HUES64 (cell line): ENCODE measurements around the gene ZSCAN5A.
"Not testable (repeated sequence)": the region's sequence is repeated elsewhere in the genome, so short reads cannot be mapped to it uniquely, and the experiment has no call there.

ENCODE experiments used
- H3K27ac ChIP-seq: 2 replicates; pipeline ENCODE4 v1.7.0; 2013; ENCODE audit warnings: low read depth, low read length, inconsistent platforms
- H3K27me3 ChIP-seq: 2 replicates; pipeline ENCODE4 v1.6.1; 2013; ENCODE audit warnings: mild to moderate bottlenecking, low read length; ENCODE audit not compliant: insufficient read depth
- H3K36me3 ChIP-seq: 2 replicates; pipeline ENCODE4 v1.6.1; 2013; ENCODE audit warnings: mild to moderate bottlenecking, low read length; ENCODE audit not compliant: insufficient read depth
- H3K4me1 ChIP-seq: 2 replicates; pipeline ENCODE4 v1.6.1; 2013; ENCODE audit warnings: mild to moderate bottlenecking, low read length, moderate library complexity; ENCODE audit not compliant: insufficient read depth
- H3K4me3 ChIP-seq: 2 replicates; pipeline ENCODE4 v1.5.1; 2013; ENCODE audit warnings: mild to moderate bottlenecking, low read length, moderate library complexity
- H3K9ac ChIP-seq: 2 replicates; pipeline ENCODE4 v1.6.1; 2013; ENCODE audit warnings: mild to moderate bottlenecking, low read depth, low read length
- H3K9me3 ChIP-seq: 2 replicates; pipeline ENCODE4 v1.6.1; 2013; ENCODE audit warnings: low read depth, low read length; ENCODE audit not compliant: insufficient read depth
- WGBS: fragments of 150-250, 120-280 bp; methylation state at CpG from one replicate; pipeline ENCODE4 v1.1.7; 2013; ENCODE audit warnings: missing lambda C conversion rate; 5-methylcytosine and 5-hydroxymethylcytosine counted together

ZSCAN5A gene

GRCh38 chr19:56271151-56271550, 43.5 kb downstream of the ZSCAN5A start:
- Histone ChIP-seq H3K27ac (no peak overlapping the region), H3K9me3 (no peaks in the 10 kb centered on the region), H3K9ac (no peak overlapping the region), H3K4me3 (no peak overlapping the region), H3K4me1 (no peaks in the 10 kb centered on the region), H3K27me3 (no peaks in the 10 kb centered on the region), H3K36me3 (no peaks in the 10 kb centered on the region)
- 94% methylated on average over 6 of the region's 6 CpGs for WGBS

- no peak overlapping the region for H3K4me3 ChIP-seq
- H3K36me3 ChIP-seq = no peaks in the 10 kb centered on the region
- H3K4me1 ChIP-seq = no peaks in the 10 kb centered on the region
- no peak overlapping the region for H3K9ac ChIP-seq
- WGBS = 90% methylated on average over 2 of the region's 3 CpGs
- no peaks in the 10 kb centered on the region for H3K27me3 ChIP-seq
- H3K9me3 ChIP-seq = no peaks in the 10 kb centered on the region
- no peak overlapping the region for H3K27ac ChIP-seq
These were observed 44.0 kb downstream of the ZSCAN5A start for GRCh38 chr19:56270676-56271075.

- WGBS = 94% methylated on average over 6 of the region's 6 CpGs
- Histone ChIP-seq H3K27me3 (no peaks in the 10 kb centered on the region), H3K36me3 (no peaks in the 10 kb centered on the region), H3K9ac (no peak overlapping the region), H3K9me3 (no peaks in the 10 kb centered on the region), H3K4me3 (no peak overlapping the region), H3K4me1 (no peaks in the 10 kb centered on the region), H3K27ac (no peak overlapping the region)
These were observed 45.3 kb downstream of the ZSCAN5A start for GRCh38 chr19:56269348-56269747.

GRCh38 chr19:56266051-56266450, 48.6 kb downstream of the ZSCAN5A start:
- WGBS = 88% methylated on average over 2 of the region's 3 CpGs
- H3K9me3 ChIP-seq = no peaks in the 10 kb centered on the region
- no peak overlapping the region for H3K4me3 ChIP-seq
- no peak overlapping the region for H3K27ac ChIP-seq
- H3K4me1 ChIP-seq = no peaks in the 10 kb centered on the region
- no peaks in the 10 kb centered on the region for H3K36me3 ChIP-seq
- no peaks in the 10 kb centered on the region for H3K27me3 ChIP-seq
- H3K9ac ChIP-seq = no peak overlapping the region

- 94% methylated on average over 3 of the region's 5 CpGs for WGBS
- Histone ChIP-seq H3K36me3 (no peaks in the 10 kb centered on the region), H3K27me3 (no peaks in the 10 kb centered on the region), H3K9me3 (no peaks in the 10 kb centered on the region), H3K27ac (no peak overlapping the region), H3K4me1 (no peaks in the 10 kb centered on the region), H3K9ac (no peak overlapping the region), H3K4me3 (no peak overlapping the region)
These were observed 51.3 kb downstream of the ZSCAN5A start for GRCh38 chr19:56263319-56263718.

- not testable (repeated sequence) for H3K27ac ChIP-seq, H3K4me3 ChIP-seq, H3K27me3 ChIP-seq, H3K9ac ChIP-seq, H3K4me1 ChIP-seq, H3K9me3 ChIP-seq, H3K36me3 ChIP-seq
- WGBS = 89% methylated on average over 4 of the region's 6 CpGs
These were observed 52.7 kb downstream of the ZSCAN5A start for GRCh38 chr19:56261932-56262331.

- Histone ChIP-seq H3K4me1 (no peaks in the 10 kb centered on the region), H3K9ac (no peak overlapping the region), H3K36me3 (no peaks in the 10 kb centered on the region), H3K9me3 (no peaks in the 10 kb centered on the region), H3K4me3 (no peak overlapping the region), H3K27me3 (no peaks in the 10 kb centered on the region), H3K27ac (no peak overlapping the region)
These were observed 53.5 kb downstream of the ZSCAN5A start for GRCh38 chr19:56261145-56261544.

- H3K9ac ChIP-seq = no peak overlapping the region
- no peaks in the 10 kb centered on the region for H3K36me3 ChIP-seq
- no peak overlapping the region for H3K4me3 ChIP-seq
- H3K27ac ChIP-seq = no peak overlapping the region
- no peaks in the 10 kb centered on the region for H3K27me3 ChIP-seq
- no peaks in the 10 kb centered on the region for H3K9me3 ChIP-seq
- 93% methylated on average over 8 of the region's 12 CpGs for WGBS
- H3K4me1 ChIP-seq = no peaks in the 10 kb centered on the region
These were observed 56.4 kb downstream of the ZSCAN5A start for GRCh38 chr19:56258272-56258671.

- no peaks in the 10 kb centered on the region for H3K27me3 ChIP-seq
- H3K9me3 ChIP-seq = peaks cover 7% of the 10 kb centered on the region
- H3K4me3 ChIP-seq = no peak overlapping the region
- no peak overlapping the region for H3K9ac ChIP-seq
- H3K4me1 ChIP-seq = no peaks in the 10 kb centered on the region
- no peaks in the 10 kb centered on the region for H3K36me3 ChIP-seq
- no peak overlapping the region for H3K27ac ChIP-seq
- WGBS = 97% methylated on average over 5 of the region's 5 CpGs
These were observed 60.9 kb downstream of the ZSCAN5A start for GRCh38 chr19:56253737-56254136.

GRCh38 chr19:56252699-56253422, 61.8 kb downstream of the ZSCAN5A start:
- Histone ChIP-seq H3K36me3 (no peaks in the 10 kb centered on the region), H3K4me3 (no peak overlapping the region), H3K9ac (no peak overlapping the region), H3K9me3 (peaks cover 7% of the 10 kb centered on the region), H3K4me1 (no peaks in the 10 kb centered on the region), H3K27ac (no peak overlapping the region), H3K27me3 (no peaks in the 10 kb centered on the region)
- 28% methylated on average over 10 of the region's 10 CpGs for WGBS

GRCh38 chr19:56248736-56249338, 65.8 kb downstream of the ZSCAN5A start:
- H3K27me3 ChIP-seq, H3K9me3 ChIP-seq, H3K9ac ChIP-seq, H3K4me1 ChIP-seq, H3K4me3 ChIP-seq, H3K36me3 ChIP-seq, H3K27ac ChIP-seq: not testable (repeated sequence)
- 91% methylated on average over 8 of the region's 8 CpGs for WGBS

GRCh38 chr19:56245764-56246163, 68.9 kb downstream of the ZSCAN5A start:
- H3K36me3 ChIP-seq, H3K27ac ChIP-seq, H3K4me1 ChIP-seq, H3K4me3 ChIP-seq, H3K9ac ChIP-seq, H3K9me3 ChIP-seq, H3K27me3 ChIP-seq: not testable (repeated sequence)
- 80% methylated on average over 4 of the region's 4 CpGs for WGBS
